HG02678 (cell line): ENCODE data around the gene RNF14.
"Not testable (repeated sequence)": the region's sequence is repeated elsewhere in the genome, so short reads cannot be mapped to it uniquely, and the experiment has no call there.

ENCODE experiments used
- ATAC-seq: cut with Tn5 transposase; IDR thresholded peaks from one replicate; pipeline ENCODE4 v1.9.1; 2021; ENCODE audit warnings: mild to moderate bottlenecking, moderate library complexity; ENCODE audit not compliant: unreplicated experiment

The RNF14 gene

DNA sequence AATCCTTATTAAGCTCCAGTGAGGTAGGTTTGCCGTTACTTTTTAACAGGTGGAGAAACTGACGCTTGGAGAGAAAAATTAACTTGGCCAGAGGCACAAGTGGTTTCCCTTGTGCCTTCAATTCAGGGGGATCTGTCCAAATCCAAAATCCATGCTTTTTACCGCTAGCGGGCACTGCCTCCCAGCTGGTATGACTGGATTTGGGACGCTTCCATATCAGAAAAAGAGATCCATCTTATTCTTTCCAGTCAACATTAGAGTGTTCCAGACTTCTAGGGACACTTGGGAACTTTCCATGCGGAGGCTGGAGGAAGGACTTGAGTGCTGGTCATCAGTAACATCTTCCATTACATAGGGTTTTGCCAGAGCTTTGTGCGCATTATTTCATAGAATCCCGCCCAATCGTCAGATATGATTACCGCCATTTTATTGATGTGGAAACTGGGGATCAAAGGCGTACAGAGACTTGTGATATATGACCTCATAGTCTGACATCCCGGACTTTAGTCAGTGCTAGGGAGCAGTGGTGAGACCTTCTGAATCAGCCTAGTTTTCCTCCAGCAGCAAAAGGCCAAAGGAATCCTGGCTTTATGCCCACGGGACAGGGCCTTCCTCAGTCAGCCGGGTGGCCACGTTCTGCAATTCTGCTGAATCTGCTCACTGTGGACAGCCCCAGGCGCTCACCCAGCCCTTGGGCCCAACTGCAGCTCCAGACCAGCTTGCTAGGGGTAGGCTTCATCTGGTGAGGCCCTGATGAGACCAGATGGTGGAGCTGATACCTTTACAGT, 45.0 kb downstream of the RNF14 start:
- no peak for ATAC-seq

GRCh38 chr5:142014911-142015584, 46.1 kb downstream of the RNF14 start:
- no peak for ATAC-seq

DNA sequence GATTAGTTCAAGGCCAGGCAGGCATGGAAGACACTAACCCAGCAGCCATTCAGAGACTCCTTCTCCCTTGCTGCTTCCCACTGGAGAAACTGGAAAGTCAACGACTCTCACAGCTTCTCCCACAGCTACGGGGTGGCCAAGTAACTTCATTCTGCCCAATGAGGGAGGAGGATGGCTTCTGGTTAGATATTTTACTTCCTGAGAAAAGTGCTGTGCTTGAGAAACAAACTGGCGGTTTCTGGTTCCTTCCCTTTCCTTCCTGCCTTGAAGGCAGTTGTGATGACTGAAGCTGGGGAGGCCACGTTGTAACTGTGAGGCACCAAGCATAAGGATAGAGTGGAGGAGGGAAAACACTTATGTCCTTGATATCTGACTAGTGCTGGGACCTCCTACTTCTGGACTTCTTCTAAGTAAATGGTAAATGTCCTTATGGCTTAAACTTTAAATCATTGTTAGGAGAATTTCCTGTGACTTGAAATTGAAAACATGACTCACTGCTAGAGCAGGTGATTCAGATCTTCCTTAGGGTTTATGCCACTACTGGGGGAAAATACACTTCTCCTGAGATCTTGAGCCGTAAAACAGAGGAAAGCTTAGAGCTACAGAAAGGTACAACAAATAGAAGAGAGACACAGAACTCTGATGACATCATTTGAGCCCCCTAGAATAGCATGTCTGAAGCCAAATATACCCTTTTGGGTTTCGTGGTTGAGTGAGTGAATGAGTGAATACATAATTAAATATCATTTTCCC, 47.1 kb downstream of the RNF14 start:
- ATAC-seq, result peak; percentile 37

DNA sequence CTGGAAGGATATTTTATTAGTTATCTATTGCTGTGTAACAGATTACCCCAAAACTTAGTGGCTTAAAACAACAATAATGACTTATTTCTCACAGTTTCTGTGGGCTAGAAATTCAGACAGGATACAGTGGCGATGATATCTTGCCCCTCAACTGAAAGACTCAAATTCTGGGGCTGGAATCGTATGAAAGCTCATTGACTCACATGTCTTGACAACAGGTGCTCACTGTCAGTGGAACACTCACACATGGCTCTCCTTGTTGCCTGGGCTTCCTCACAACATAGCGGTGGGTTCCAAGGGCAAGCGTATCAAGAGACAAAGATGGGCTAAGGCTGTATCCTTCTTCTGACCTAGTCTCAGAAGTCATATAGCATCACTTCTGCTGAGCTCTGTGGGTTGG, 47.7 kb downstream of the RNF14 start:
- peak; percentile 22 for ATAC-seq

GRCh38 chr5:142017832-142018427, 49.0 kb downstream of the RNF14 start:
- ATAC-seq, result peak; percentile 47

DNA sequence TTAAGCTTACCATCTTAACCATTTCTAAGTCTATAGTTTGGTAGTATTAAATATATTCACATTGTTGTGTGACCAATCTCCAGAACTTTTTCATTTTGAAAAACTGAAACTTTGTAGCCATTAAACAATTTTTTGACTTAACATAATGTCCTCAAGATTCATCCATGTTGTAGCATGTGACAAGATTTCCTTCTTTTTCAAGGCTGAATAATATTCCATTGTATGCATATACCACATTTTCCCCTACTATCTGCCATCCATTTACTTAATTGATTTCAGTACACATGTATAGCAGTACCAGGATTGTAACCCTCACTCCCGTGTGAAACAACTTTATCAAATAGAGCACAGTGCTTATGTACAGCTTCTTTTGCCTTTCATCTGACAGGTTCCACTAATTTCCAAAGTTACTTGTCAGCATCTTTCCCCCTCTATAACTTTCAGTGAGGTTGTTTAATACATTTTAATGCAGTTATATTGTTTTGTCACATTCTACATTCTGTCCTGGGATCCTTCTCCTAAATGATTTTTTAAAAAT, 51.3 kb downstream of the RNF14 start:
- no peak for ATAC-seq

DNA sequence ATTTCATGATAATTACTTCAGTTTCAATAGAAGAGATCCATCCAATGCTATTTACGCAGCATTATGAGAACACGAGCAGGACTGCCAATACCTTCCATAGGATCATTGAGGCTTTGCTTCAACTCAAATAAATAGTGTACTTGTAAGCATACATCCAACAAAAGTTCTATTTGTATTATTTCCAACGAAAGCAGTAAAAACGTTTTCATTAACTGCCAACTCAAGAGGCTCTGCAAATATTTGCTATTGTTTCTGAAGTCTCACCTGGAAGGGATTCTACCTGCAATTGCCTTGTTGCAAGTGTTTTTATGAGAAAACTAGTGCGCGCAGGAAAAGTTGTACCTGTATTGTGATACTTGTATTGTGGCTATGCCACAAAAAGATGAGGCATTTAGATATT, 54.9 kb downstream of the RNF14 start:
- no peak for ATAC-seq

DNA sequence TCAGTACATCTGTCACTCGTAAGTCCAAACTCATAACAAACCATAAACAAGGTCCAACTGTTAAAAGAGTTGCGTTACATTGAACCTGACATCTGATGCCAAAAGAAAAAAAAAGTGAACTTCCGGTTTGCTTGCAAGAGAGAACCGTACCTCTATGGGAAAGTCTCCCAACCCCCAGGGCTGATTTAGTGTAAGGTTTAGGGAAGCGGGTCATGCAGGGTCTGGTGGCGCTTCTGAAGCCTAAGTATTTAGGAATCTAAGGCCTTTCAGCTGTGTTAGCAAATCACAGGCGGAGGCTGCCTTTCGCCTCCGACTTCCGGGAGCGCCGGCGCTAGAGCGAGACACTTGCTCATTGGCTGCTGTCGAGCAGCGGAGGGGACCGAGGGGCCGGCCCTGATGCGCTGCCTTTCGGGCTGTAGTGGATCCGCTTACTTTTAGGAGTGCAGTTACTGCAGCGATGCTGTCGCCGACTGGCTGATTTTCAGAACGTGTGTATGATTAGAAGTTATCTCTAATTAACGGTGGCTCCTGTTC, 55.9 kb downstream of the RNF14 start:
- peak; percentile 100 for ATAC-seq

DNA sequence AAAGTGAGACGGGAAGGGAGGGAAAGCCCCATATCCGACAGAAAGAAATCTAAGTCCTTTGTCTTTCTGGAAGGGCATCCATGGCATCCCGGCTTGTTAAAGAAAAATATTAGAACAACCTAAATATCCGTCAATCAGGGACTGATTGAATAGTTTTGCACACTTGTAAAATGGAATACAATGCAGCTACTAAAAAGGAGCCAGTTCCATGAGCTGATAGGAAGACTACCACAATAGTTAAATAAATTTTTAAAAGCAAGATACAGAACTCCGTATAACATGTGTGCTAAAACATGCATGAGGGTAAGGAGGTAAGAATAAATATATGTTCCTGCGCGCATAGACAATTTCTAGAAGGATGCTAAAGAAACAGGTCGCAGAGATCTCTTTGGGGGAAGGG, 56.7 kb downstream of the RNF14 start:
- no peak for ATAC-seq

DNA sequence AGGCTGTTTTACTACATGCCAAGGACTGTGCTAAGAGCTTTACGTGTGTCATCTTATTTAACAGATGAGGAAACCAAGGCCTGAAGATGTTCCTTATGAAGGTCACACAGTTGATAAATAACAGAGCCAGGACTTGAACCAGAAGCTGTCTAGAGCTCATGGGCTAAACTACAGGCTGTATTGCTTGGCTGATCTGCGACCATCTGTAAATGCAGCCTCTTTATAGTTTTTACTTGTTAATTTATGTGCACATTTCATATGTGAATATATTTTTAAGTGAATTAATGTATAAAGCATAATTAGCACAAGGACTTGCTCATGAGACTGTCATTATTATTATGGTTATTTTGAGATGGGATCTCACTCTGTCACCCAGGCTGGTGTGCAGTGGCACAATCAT, 63.2 kb downstream of the RNF14 start:
- no peak for ATAC-seq

- no peak for ATAC-seq
Observed at GRCh38 chr5:142032747-142033631, 64.1 kb downstream of the RNF14 start.

GRCh38 chr5:142033632-142034567, 65.0 kb downstream of the RNF14 start:
- not testable (repeated sequence) for ATAC-seq

DNA sequence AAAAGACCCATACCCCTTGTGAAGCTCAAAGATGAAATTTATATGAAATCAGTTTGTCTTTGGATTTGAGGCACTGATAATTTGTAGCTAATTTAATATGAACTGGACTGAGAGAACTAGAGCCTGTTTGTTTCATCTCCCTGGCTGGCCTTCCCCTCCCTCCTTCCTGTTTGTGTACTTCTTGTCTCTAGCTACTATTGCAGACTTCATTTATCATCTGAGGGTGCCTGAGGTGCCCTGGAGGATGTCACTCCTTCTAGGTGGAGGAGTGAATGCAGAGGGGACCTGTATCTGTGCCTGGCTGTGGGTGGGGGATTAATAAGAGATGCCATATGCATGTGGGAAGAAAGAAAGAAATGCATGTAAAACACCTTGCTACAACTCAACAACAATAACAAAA, 66.1 kb downstream of the RNF14 start:
- no peak for ATAC-seq

- no peak for ATAC-seq
Observed at GRCh38 chr5:142036918-142037317, 68.0 kb downstream of the RNF14 start.

- not testable (repeated sequence) for ATAC-seq
Observed at GRCh38 chr5:142037599-142037998, 68.7 kb downstream of the RNF14 start.

- no peak for ATAC-seq
Observed at GRCh38 chr5:142038735-142039134, 69.8 kb downstream of the RNF14 start.
